NOMO-1 treated with DMSO at 0.1 percent for 48 hours (cell line): ENCODE measurements around the gene BRD3OS.
A peak's percentile ranks its signal among the peaks of the same experiment; 100 is the strongest.

Source experiments
- DNase-seq: peaks from one replicate; lab custom pipeline; 2025; ENCODE audit not compliant: unreplicated experiment; lab: John Stamatoyannopoulos, UW

Gene BRD3OS

DNA sequence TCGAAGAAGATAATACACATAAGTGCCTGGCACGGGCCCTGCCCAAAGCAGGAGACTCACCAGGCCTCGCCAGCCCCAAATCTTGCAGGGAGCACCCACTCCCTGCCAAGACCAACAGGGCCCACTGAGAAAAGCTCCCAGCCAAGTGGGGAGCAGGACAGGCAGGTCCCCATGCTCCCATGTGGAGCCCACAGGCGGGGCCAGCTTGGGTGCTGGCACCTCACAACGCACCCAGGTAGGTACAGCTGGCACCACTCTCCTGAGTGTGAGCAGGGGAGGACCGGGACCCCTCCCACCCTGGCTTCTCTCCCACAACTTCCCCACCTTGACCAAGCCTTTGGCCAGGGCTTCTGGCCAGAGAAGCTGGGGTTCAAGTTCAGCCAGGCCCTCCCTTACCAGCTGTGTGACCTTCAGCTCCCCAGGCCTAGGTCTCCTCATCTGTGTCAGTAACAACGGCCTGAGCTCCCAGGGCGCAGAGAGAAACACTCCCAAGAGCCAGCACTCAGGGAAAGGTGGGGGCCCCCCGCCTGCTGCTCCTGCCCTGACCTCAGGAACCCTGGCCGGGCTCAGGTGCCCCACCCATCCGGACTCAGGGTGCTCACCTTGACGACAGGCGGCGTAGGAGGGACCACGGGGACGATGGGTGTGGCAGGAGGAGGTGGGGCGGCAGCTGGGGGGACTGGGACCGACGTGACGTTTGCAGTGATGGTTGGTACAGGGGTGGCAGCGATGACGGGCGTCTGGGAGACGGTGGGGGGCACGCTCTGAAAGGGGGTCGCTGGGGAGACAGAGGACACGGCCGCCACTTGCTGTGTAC is 24.7 kb downstream of the BRD3OS start:
- DNase-seq: no peak

- DNase-seq: no peak
Observed at GRCh38 chr9:134050726-134051125, 25.4 kb downstream of the BRD3OS start.

GRCh38 chr9:134051319-134051718 is 26.0 kb downstream of the BRD3OS start:
- no peak for DNase-seq

DNA sequence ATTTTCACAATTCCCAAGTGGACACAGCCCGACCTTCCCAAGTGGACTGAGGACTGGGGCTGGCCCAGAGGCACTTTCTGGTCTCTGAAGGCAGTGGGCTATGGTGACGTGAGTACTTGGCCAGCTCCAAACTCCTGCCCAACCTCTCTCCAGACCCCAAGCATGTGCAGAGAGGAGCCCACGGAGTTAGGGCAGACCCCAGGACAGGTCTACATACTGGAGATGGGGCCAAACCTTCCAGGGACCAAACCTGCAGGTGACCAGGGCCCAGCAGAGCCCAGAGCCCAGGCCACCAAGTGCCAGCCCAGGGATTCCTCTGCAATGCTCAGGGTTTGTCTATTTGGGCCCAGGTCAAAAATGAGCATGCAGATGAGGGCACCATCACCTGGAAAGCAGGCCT is 27.2 kb downstream of the BRD3OS start:
- no peak for DNase-seq

DNA sequence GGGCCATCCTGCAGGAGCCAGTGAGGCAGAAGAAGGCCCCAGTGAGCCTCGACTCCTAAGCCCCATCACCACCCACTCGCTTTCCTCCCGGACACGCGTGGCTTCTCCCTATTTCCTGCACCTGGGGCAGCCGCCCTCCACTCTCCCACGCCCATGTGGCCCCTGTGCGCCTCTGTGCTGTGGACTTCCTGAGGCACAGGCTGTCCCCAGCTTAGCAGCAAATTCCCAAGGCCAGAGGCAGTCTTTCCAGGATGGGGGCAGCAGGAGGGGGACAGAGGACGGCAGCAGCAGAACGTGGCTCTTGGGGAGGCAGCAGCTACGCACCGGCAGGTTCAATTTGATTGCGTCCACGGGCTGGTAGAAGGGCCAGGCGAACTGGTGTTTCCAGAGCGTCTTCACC is 27.7 kb downstream of the BRD3OS start:
- DNase-seq: no peak

- DNase-seq: no peak
Observed at GRCh38 chr9:134053401-134053871, 28.2 kb downstream of the BRD3OS start.

DNA sequence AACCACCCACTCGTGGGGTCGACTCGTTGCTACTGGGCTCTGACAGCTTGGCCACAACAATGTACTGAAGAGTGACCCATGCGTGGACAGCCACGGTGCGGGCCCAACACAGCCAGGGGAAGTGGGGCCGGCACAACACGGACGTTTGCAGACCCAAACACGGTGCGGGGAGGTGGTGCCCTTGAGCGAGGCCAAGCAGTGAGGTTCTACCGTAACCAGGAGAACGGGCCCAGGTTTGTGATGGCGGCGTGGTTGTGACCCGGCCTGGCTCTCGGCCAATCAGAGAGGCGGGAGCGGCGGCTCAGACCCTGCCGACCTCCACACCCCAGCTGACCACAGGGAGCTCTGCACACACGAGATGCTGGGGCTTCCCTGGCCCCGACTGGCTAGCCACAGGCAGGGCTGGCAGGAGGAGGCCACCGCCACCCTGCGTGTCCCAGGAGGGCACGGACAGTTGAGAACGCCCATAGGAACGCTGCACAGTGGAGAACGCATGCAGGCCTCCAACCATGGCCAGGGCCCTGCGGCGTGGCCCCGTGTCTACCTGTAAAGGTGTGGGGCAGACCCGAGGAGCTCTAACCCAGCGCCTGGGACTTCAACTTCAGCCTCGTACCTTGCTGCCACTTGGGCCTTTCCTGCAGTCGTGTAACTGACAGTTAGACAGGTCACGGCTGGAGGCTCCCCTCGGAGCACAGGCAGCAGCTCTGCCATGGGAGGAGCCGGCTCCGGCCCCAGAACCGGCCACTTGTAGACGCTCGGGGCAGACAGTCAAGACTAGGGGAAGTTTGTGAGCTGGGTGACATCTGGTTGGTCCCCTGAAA is 28.9 kb downstream of the BRD3OS start:
- DNase-seq: no peak

- DNase-seq: no peak
Observed at GRCh38 chr9:134054891-134055811, 29.9 kb downstream of the BRD3OS start.

DNA sequence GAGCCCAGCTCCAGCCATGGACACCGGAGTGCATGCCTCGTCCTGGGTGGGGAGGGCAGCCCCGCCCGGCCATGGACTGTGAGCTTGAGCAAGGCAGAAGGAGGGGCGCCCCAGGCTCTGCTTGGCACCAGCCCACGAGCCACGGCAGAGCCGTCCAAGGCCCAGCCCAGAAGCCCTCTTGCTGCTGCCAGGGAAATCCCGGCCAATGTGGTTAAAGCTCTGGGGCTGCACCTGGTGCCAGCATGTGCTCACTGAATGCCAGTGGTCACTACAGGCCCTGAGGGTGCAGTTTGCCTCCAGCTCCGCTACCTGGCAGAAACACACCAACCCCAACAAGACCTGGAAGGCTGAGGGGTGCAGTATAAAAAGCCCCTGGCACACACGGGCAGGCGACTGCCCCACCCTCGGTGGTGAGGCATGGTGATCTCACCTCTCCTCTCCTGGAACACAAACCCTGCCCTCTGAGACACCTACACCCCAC is 30.7 kb downstream of the BRD3OS start:
- no peak for DNase-seq

- DNase-seq: no peak
Observed at GRCh38 chr9:134056483-134057306, 31.4 kb downstream of the BRD3OS start.

GRCh38 chr9:134057307-134057657 is 32.0 kb downstream of the BRD3OS start:
- DNase-seq: no peak

- no peak for DNase-seq
Observed at GRCh38 chr9:134057751-134058701, 32.7 kb downstream of the BRD3OS start.

DNA sequence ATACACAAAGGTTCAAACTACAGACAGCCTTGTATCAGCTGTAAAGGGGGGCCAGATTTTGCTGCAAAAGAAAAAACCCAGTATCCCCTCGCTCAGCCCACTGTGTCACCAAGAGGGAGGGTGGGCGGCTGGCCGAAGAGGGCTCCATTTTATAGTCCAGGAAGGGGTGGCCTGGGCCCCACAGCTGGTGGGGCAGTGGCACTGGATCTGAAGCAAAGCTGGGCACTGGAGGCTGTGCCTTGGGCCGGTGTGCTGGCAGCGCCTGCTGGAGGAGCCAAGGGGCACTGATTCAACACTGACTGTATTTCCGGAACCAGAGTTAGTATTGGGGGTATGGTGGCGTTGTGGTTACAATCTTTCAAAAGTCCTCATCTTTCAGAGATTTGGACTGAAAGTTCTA is 33.4 kb downstream of the BRD3OS start:
- no peak for DNase-seq

GRCh38 chr9:134059188-134059641 is 33.9 kb downstream of the BRD3OS start:
- DNase-seq: no peak

DNA sequence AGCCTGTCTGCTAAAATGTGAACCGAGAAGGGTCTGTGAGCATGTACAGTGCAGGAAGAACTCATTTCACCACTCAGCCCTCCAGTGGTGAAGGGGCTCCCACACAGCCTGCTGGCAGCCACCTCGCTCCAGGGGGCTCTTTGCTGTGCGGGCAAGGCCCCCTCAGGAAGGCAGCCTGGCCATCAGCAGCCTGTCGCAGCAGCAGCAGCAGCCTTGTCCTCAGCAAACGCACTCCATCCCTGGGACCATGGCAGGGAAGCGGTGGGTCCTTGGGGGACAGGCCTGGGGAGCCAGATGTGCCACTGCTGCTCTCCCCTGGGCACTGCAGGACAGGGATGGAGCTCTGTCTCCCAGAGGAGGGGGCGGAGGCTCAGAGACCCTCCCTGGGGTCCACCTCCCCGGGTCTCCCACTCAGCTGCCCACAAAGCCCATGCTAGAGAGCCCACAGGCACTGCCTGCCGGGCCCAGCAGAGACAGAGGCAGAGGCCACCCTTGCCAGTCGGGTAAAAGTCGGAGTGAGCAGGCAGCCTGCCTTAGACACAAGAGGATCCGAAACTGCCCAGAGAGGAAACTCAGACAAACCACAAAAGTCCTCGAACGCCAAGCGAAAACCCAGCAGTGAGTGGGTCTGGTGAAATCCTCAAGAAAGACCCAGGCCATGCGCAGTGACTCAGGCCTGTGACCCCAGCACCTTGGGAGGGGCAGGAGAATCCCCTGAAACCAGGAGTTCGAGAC is 34.5 kb downstream of the BRD3OS start:
- DNase-seq: peak; percentile 94

DNA sequence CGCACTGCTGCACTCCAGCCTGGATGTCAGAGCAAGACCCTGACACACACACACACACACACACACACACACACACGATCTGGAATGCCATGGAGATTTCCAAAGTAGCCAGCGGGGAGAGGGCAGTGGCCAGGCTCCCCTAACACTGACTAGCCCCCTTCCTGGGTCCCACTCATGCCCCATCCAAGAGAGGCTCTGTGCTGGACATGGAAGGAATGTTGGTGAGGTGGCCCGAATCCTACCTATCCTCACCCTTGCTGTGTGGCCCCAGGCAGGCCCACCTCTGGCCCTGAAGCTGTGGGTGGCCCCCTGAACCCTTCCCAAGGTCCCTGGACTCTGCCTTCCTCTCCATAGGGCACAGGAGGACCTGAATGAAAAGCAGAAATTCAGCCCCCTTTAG is 35.3 kb downstream of the BRD3OS start:
- no peak for DNase-seq

- no peak for DNase-seq
Observed at GRCh38 chr9:134061019-134061687, 35.9 kb downstream of the BRD3OS start.
